Activated naive CD8-positive, alpha-beta T cell treated with anti-CD3 and anti-CD28 coated beads, Interleukin-2, amount 10 ng/mL, durations not matched to agents 7 days and 5 days (primary cell): ENCODE results near the gene PPM1F. TPM values are rescaled to one million over a fixed set of nuclear protein-coding genes. Genes with fewer than 3 reads are reported as not detected.
"Not testable (repeated sequence)": the region's sequence is repeated elsewhere in the genome, so short reads cannot be mapped to it uniquely, and the experiment has no call there.

Experiments
- ATAC-seq: fragments of 150-1000 bp; cut with Tn5 transposase; one replicate; pipeline ENCODE4 v1.10.0; 2021; ENCODE audit warnings: low read depth, moderate library complexity
- POLR2A ChIA-PET: fragments of 350-600 bp; sonication (Branson Sonifier 250); formaldehyde crosslinking; loops from one replicate; lab custom pipeline; 2021; ENCODE audit warnings: antibody characterized with exemption; lab: Charles Lee
- DNase-seq: peaks from one replicate; pipeline ENCODE4 v3.0.0; 2021
- H3K27ac Mint-ChIP-seq: one replicate; pipeline ENCODE4 v1.8.0; 2022; ENCODE audit warnings: mild to moderate bottlenecking, mixed read lengths
- H3K27me3 Mint-ChIP-seq: one replicate; pipeline ENCODE4 v1.8.0; 2022; ENCODE audit warnings: mild to moderate bottlenecking, moderate library complexity, mixed read lengths
- H3K36me3 Mint-ChIP-seq: one replicate; pipeline ENCODE4 v1.8.0; 2021; ENCODE audit warnings: mild to moderate bottlenecking, mixed read lengths
- H3K4me1 Mint-ChIP-seq: one replicate; pipeline ENCODE4 v1.8.0; 2021; ENCODE audit warnings: mixed read lengths
- H3K4me3 Mint-ChIP-seq: one replicate; pipeline ENCODE4 v1.8.0; 2022; ENCODE audit warnings: mild to moderate bottlenecking, moderate library complexity, mixed read lengths
- H3K9me3 Mint-ChIP-seq: one replicate; pipeline ENCODE4 v1.8.0; 2021; ENCODE audit warnings: mixed read lengths
- total RNA-seq, 2 experiments: library from RNA; stranded (reverse); gene quantifications; one replicate each; pipeline ENCODE4 v1.2.3, GENCODE V29; 2021

PPM1F gene
- total RNA-seq, 2 experiments from 2014 or later, result 19.5 to 21.6 TPM

GRCh38 chr22:21947040-21948014, 5.3 kb downstream of the PPM1F start:
- DNase-seq (no peak), ATAC-seq (no peak)
- H3K36me3 Mint-ChIP-seq, result peaks cover 4% of the 10 kb centered on the region
- H3K4me3 Mint-ChIP-seq, result no peak overlapping the region
- H3K9me3 Mint-ChIP-seq, result no peaks in the 10 kb centered on the region
- POLR2A ChIA-PET, result no interaction called here
- H3K4me1 Mint-ChIP-seq, result peaks cover 13% of the 10 kb centered on the region
- no peaks in the 10 kb centered on the region for H3K27me3 Mint-ChIP-seq
- no peak overlapping the region for H3K27ac Mint-ChIP-seq

GRCh38 chr22:21946262-21946925, 6.3 kb downstream of the PPM1F start:
- no peak for DNase-seq
- Mint-ChIP-seq H3K9me3 (no peaks in the 10 kb centered on the region), H3K36me3 (peaks cover 4% of the 10 kb centered on the region), H3K27ac (no peak overlapping the region), H3K4me1 (peaks cover 15% of the 10 kb centered on the region), H3K27me3 (no peaks in the 10 kb centered on the region), H3K4me3 (no peak overlapping the region)
- POLR2A ChIA-PET, result no interaction called here
- no peak for ATAC-seq

GRCh38 chr22:21945453-21946261, 7.0 kb downstream of the PPM1F start:
- Mint-ChIP-seq H3K27me3 (no peaks in the 10 kb centered on the region), H3K9me3 (no peaks in the 10 kb centered on the region), H3K36me3 (peaks cover 1% of the 10 kb centered on the region), H3K4me1 (peaks cover 17% of the 10 kb centered on the region), H3K27ac (no peak overlapping the region), H3K4me3 (no peak overlapping the region)
- ATAC-seq, result no peak
- POLR2A ChIA-PET, result no interaction called here
- DNase-seq, result no peak

GRCh38 chr22:21944871-21945270, 7.8 kb downstream of the PPM1F start:
- Mint-ChIP-seq H3K27ac (no peak overlapping the region), H3K4me3 (no peak overlapping the region), H3K36me3 (peaks cover 1% of the 10 kb centered on the region), H3K4me1 (peaks cover 25% of the 10 kb centered on the region), H3K27me3 (no peaks in the 10 kb centered on the region), H3K9me3 (no peaks in the 10 kb centered on the region)
- no peak for DNase-seq
- POLR2A ChIA-PET, result no interaction called here
- no peak for ATAC-seq

GRCh38 chr22:21943571-21944448, 8.8 kb downstream of the PPM1F start:
- Mint-ChIP-seq H3K9me3 (no peaks in the 10 kb centered on the region), H3K4me1 (peaks cover 36% of the 10 kb centered on the region), H3K4me3 (no peak overlapping the region), H3K27ac (no peak overlapping the region), H3K27me3 (no peaks in the 10 kb centered on the region), H3K36me3 (peaks cover 1% of the 10 kb centered on the region)
- DNase-seq (no peak), ATAC-seq (no peak)
- POLR2A ChIA-PET, result no interaction called here

GRCh38 chr22:21942407-21943343, 10.0 kb downstream of the PPM1F start:
- DNase-seq, result no peak
- POLR2A ChIA-PET, result interaction anchor here (0.7 to 1.0 kb wide), 3 partner anchors 10 to 167 kb away, joined by 3 read pairs; partner anchors contain the start of gene PPM1F
- peaks cover 1% of the 10 kb centered on the region for H3K36me3 Mint-ChIP-seq
- no peak for ATAC-seq
- H3K27ac Mint-ChIP-seq, result peak overlapping the region; percentile 23
- no peaks in the 10 kb centered on the region for H3K27me3 Mint-ChIP-seq
- H3K4me1 Mint-ChIP-seq, result peaks cover 46% of the 10 kb centered on the region
- H3K9me3 Mint-ChIP-seq, result no peaks in the 10 kb centered on the region
- no peak overlapping the region for H3K4me3 Mint-ChIP-seq

- H3K4me3 Mint-ChIP-seq, result no peak overlapping the region
- no peak overlapping the region for H3K27ac Mint-ChIP-seq
- POLR2A ChIA-PET, result interaction anchor here (0.7 to 1.0 kb wide), 2 partner anchors 11 to 166 kb away, joined by 3 read pairs; partner anchors contain the start of gene PPM1F
- ATAC-seq (no peak), DNase-seq (no peak)
- H3K9me3 Mint-ChIP-seq, result no peaks in the 10 kb centered on the region
- H3K27me3 Mint-ChIP-seq, result no peaks in the 10 kb centered on the region
- peaks cover 47% of the 10 kb centered on the region for H3K4me1 Mint-ChIP-seq
- H3K36me3 Mint-ChIP-seq, result peaks cover 1% of the 10 kb centered on the region
Observed at GRCh38 chr22:21941921-21942320, 10.7 kb downstream of the PPM1F start.

- POLR2A ChIA-PET, result no interaction called here
- H3K4me1 Mint-ChIP-seq, result peaks cover 47% of the 10 kb centered on the region
- H3K27me3 Mint-ChIP-seq, result no peaks in the 10 kb centered on the region
Observed at GRCh38 chr22:21940521-21940920, 12.1 kb downstream of the PPM1F start.

GRCh38 chr22:21939935-21940334, 12.7 kb downstream of the PPM1F start:
- not testable (repeated sequence) for DNase-seq, H3K9me3 Mint-ChIP-seq, H3K4me3 Mint-ChIP-seq, H3K27me3 Mint-ChIP-seq, H3K36me3 Mint-ChIP-seq, ATAC-seq
- peaks cover 47% of the 10 kb centered on the region for H3K4me1 Mint-ChIP-seq
- peak overlapping the region; percentile 59 for H3K27ac Mint-ChIP-seq
- POLR2A ChIA-PET, result interaction anchor here (0.6 kb wide), 1 partner anchor 13 kb away, joined by 3 read pairs; the partner anchor contains the start of gene PPM1F

More at GRCh38 chr22:21940521-21940920, 12.1 kb downstream of the PPM1F start:
- H3K4me3 Mint-ChIP-seq, result no peak overlapping the region
- peak overlapping the region; percentile 59 for H3K27ac Mint-ChIP-seq
- ATAC-seq (no peak), DNase-seq (no peak)
- H3K36me3 Mint-ChIP-seq, result peaks cover 1% of the 10 kb centered on the region
- no peaks in the 10 kb centered on the region for H3K9me3 Mint-ChIP-seq

- DNase-seq (no peak), ATAC-seq (no peak)
- Mint-ChIP-seq H3K36me3 (no peaks in the 10 kb centered on the region), H3K4me1 (peaks cover 47% of the 10 kb centered on the region), H3K27me3 (no peaks in the 10 kb centered on the region), H3K27ac (peak overlapping the region; percentile 62), H3K4me3 (no peak overlapping the region), H3K9me3 (no peaks in the 10 kb centered on the region)
- POLR2A ChIA-PET, result interaction anchor here (0.6 to 1.7 kb wide), 2 partner anchors 13 kb away, joined by 3 to 8 read pairs; partner anchors contain the start of gene PPM1F
Observed at GRCh38 chr22:21939461-21939913, 13.2 kb downstream of the PPM1F start.

- ATAC-seq (no peak), DNase-seq (no peak)
- peaks cover 46% of the 10 kb centered on the region for H3K4me1 Mint-ChIP-seq
- H3K9me3 Mint-ChIP-seq, result no peaks in the 10 kb centered on the region
- H3K27me3 Mint-ChIP-seq, result no peaks in the 10 kb centered on the region
- peak overlapping the region; percentile 84 for H3K4me3 Mint-ChIP-seq
- H3K36me3 Mint-ChIP-seq, result no peaks in the 10 kb centered on the region
- H3K27ac Mint-ChIP-seq, result peak overlapping the region; percentile 81
- POLR2A ChIA-PET, result interaction anchor here (1.7 kb wide), 1 partner anchor 14 kb away, joined by 8 read pairs; the partner anchor contains the start of gene PPM1F
Observed at GRCh38 chr22:21938906-21939305, 13.7 kb downstream of the PPM1F start.
